Measurements from ENCODE around the gene CYBC1. TPM values are rescaled to one million over a fixed set of nuclear protein-coding genes. Genes with fewer than 3 reads are reported as not detected.
A peak's percentile ranks its signal among the peaks of the same experiment; 100 is the strongest.

CYBC1 gene
- total RNA-seq, 1 experiment from 2014 or later, result 174 TPM

DNA sequence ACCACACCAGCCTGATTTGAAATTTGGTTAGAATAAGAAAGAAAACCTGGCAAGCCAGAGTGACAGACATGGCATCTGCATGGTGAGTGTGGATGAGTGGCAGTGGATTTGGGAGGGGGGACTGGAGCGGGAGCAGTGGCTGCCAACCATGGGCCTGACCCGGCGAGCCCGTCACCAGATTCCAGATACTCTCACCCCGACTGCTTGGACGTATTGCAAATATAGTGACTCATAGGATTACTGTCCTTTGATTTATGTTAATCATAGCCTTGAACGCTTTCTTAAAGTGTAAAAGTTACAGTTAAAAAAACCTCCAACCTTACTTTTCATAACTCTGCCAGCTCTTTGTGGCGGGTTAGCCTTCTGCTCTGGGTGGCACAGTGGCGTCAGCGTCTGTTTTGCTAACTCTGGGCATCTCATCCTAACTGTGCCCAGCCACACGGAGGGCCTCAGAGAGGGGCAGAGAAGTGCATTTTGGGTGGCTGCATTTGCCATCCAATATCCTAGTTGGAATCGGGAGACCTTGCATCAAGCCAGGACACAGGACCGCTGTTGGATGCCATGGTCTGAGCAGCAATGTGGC lies 42.2 kb upstream of the CYBC1 start:
- DNase-seq (ENCODE audit: low read depth, low spot score) (no peak), ATAC-seq (no peak)
- no peaks in the 10 kb centered on the region for H3K27me3 ChIP-seq (ENCODE audit: control insufficient read depth, insufficient read depth, low read length)
- H3K9me3 ChIP-seq (ENCODE audit: control insufficient read depth, insufficient read depth, low read depth, low read length), result no peaks in the 10 kb centered on the region
- no peak for TF ChIP-seq POLR2AphosphoS5 (IDR thresholded peaks at IDR 0.05; ENCODE audit: low read depth, low read length)
- TF ChIP-seq, protein P1, sequence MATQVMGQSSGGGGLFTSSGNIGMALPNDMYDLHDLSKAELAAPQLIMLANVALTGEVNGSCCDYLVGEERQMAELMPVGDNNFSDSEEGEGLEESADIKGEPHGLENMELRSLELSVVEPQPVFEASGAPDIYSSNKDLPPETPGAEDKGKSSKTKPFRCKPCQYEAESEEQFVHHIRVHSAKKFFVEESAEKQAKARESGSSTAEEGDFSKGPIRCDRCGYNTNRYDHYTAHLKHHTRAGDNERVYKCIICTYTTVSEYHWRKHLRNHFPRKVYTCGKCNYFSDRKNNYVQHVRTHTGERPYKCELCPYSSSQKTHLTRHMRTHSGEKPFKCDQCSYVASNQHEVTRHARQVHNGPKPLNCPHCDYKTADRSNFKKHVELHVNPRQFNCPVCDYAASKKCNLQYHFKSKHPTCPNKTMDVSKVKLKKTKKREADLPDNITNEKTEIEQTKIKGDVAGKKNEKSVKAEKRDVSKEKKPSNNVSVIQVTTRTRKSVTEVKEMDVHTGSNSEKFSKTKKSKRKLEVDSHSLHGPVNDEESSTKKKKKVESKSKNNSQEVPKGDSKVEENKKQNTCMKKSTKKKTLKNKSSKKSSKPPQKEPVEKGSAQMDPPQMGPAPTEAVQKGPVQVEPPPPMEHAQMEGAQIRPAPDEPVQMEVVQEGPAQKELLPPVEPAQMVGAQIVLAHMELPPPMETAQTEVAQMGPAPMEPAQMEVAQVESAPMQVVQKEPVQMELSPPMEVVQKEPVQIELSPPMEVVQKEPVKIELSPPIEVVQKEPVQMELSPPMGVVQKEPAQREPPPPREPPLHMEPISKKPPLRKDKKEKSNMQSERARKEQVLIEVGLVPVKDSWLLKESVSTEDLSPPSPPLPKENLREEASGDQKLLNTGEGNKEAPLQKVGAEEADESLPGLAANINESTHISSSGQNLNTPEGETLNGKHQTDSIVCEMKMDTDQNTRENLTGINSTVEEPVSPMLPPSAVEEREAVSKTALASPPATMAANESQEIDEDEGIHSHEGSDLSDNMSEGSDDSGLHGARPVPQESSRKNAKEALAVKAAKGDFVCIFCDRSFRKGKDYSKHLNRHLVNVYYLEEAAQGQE (IDR thresholded peaks at IDR 0.05; ENCODE audit: insufficient read depth in 1 of 2, low read depth in 2 of 2, low read length in 1 of 2), result no peak
- TF ChIP-seq, protein P2, sequence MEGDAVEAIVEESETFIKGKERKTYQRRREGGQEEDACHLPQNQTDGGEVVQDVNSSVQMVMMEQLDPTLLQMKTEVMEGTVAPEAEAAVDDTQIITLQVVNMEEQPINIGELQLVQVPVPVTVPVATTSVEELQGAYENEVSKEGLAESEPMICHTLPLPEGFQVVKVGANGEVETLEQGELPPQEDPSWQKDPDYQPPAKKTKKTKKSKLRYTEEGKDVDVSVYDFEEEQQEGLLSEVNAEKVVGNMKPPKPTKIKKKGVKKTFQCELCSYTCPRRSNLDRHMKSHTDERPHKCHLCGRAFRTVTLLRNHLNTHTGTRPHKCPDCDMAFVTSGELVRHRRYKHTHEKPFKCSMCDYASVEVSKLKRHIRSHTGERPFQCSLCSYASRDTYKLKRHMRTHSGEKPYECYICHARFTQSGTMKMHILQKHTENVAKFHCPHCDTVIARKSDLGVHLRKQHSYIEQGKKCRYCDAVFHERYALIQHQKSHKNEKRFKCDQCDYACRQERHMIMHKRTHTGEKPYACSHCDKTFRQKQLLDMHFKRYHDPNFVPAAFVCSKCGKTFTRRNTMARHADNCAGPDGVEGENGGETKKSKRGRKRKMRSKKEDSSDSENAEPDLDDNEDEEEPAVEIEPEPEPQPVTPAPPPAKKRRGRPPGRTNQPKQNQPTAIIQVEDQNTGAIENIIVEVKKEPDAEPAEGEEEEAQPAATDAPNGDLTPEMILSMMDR (IDR thresholded peaks at IDR 0.05), result no peak
- no peak for TF ChIP-seq TCF7L2 (IDR thresholded peaks at IDR 0.05; ENCODE audit: low read depth, low read length)
- TF ChIP-seq SIN3A (IDR thresholded peaks at IDR 0.05; ENCODE audit: borderline replicate concordance, insufficient read depth, low read depth, low read length), result no peak
- intact Hi-C loops (cut with micrococcal nuclease; ENCODE audit: unreplicated experiment), result no loop called here
- no peaks in the 10 kb centered on the region for H3K36me3 ChIP-seq (ENCODE audit: control insufficient read depth, insufficient read depth, low read length)
- BruUV-seq (replicated peaks), result no TSS peak
- POLR2A ChIA-PET, result interaction anchor here (0.6 kb wide), 3 partner anchors 13 to 26 kb away, joined by 3 to 5 read pairs (median 4); partner anchors contain the start of gene FOXK2
- in situ Hi-C loops (cut with HindIII; ENCODE audit: low pct_unique_long_range_greater_than_20kb, low sequenced_read_pairs), result no loop called here
- peak overlapping the region; percentile 82 for H3K27ac ChIP-seq (ENCODE audit: low read length)
- CTCF ChIA-PET, result interaction anchor here (0.6 kb wide), 1 partner anchor 134 kb away, joined by 4 read pairs; no protein-coding TSS in a partner anchor
- H3K4me1 ChIP-seq (ENCODE audit: control insufficient read depth, insufficient read depth, low read length), result peaks cover 29% of the 10 kb centered on the region
- H3K4me3 ChIP-seq (ENCODE audit: low read depth in 2 of 2, low read length in 2 of 2), result no peak overlapping the region

DNA sequence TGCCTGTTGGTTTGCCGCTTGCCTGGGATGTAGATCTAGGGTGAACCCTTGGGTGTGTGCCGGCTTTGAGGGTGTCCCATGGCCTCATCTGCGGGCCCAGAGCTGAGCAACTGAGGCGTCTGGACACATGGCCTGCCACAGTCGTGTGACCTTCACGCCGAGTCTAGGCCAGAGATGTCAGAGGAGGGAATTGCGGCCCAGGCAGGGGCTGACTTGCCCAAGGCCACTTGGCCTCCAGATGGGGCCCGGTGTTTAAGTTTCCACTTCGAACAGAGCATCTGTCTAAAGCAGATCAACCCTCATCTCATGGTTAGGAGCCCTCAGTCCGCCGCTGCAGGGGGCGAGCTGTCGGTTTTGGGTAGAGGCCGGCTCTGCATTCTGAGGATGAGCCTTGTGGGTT lies 41.0 kb upstream of the CYBC1 start:
- ATAC-seq (no peak), DNase-seq (ENCODE audit: low read depth, low spot score) (no peak)
- H3K27me3 ChIP-seq (ENCODE audit: control insufficient read depth, insufficient read depth, low read length), result no peaks in the 10 kb centered on the region
- ChIA-PET CTCF (no interaction called here), POLR2A (no interaction called here)
- H3K9me3 ChIP-seq (ENCODE audit: control insufficient read depth, insufficient read depth, low read depth, low read length), result no peaks in the 10 kb centered on the region
- in situ Hi-C loops (cut with HindIII; ENCODE audit: low pct_unique_long_range_greater_than_20kb, low sequenced_read_pairs), result no loop called here
- intact Hi-C loops (cut with micrococcal nuclease; ENCODE audit: unreplicated experiment), result no loop called here
- no TSS peak for BruUV-seq (replicated peaks)
- H3K4me1 ChIP-seq (ENCODE audit: control insufficient read depth, insufficient read depth, low read length), result peaks cover 27% of the 10 kb centered on the region
- H3K4me3 ChIP-seq (ENCODE audit: low read depth in 2 of 2, low read length in 2 of 2), result no peak overlapping the region
- H3K36me3 ChIP-seq (ENCODE audit: control insufficient read depth, insufficient read depth, low read length), result no peaks in the 10 kb centered on the region
- H3K27ac ChIP-seq (ENCODE audit: low read length), result no peak overlapping the region; the same call in 1 of the 2 replicates
- TF ChIP-seq, protein P2 (IDR thresholded peaks at IDR 0.05), result no peak
- TF ChIP-seq, protein P1 (IDR thresholded peaks at IDR 0.05; ENCODE audit: insufficient read depth in 1 of 2, low read depth in 2 of 2, low read length in 1 of 2), result no peak
- TF ChIP-seq POLR2AphosphoS5 (IDR thresholded peaks at IDR 0.05; ENCODE audit: low read depth, low read length) (no peak), SIN3A (IDR thresholded peaks at IDR 0.05; ENCODE audit: borderline replicate concordance, insufficient read depth, low read depth, low read length) (no peak), TCF7L2 (IDR thresholded peaks at IDR 0.05; ENCODE audit: low read depth, low read length) (no peak)

Data from Panc1 (cell line).